Left lung (tissue), 10 donors: Measurements from ENCODE around the gene NEK10. TPM values are rescaled to one million over a fixed set of nuclear protein-coding genes. Genes with fewer than 3 reads are reported as not detected.

Source experiments
- ATAC-seq: fragments of 200-7000 bp; cut with Tn5 transposase; one replicate; pipeline ENCODE4 v1.9.1; 2020; ENCODE audit warnings: moderate library complexity
- DNase-seq, 4 donors: peaks; one replicate each; pipeline ENCODE4 v3.0.0-alpha.2; 2013 to 2020
- H3K27ac ChIP-seq, 2 donors: fragments of 200-600 bp; sonication (generic) in 1 of 2; one replicate each; pipeline versions ENCODE4 v1.5.0 to v1.8.0; 2020 to 2021
- H3K27me3 ChIP-seq, 2 donors: fragments of 200-600 bp; sonication (generic) in 1 of 2; one replicate each; pipeline versions ENCODE4 v1.5.0 to v1.8.0; 2020 to 2021
- H3K36me3 ChIP-seq, 2 donors: fragments of 200-600 bp; sonication (generic) in 1 of 2; one replicate each; pipeline versions ENCODE4 v1.5.0 to v1.8.0; 2020 to 2021
- H3K4me1 ChIP-seq, 2 donors: fragments of 200-600 bp; one replicate each; pipeline ENCODE4 v1.8.0; 2021
- H3K4me3 ChIP-seq, 2 donors: fragments of 200-600 bp; sonication (generic) in 1 of 2; one replicate each; pipeline versions ENCODE4 v1.5.0 to v1.8.0; 2020 to 2021; ENCODE audit warnings: mild to moderate bottlenecking in 1 of 2
- H3K9me3 ChIP-seq, 2 donors: fragments of 200-600 bp; sonication (generic) in 1 of 2; one replicate each; pipeline versions ENCODE4 v1.5.0 to v1.8.0; 2020 to 2021
- intact Hi-C, 2 donors: fragments of 100-400 bp; cut with DNase I; formaldehyde crosslinking; loops; one replicate each; pipeline versions ENCODE4 v1.11.2 to v1.14.2; 2022
- polyA plus RNA-seq, 6 donors: library from polyadenylated mRNA; unstranded; fragments of 120-200 nt; gene quantifications; one replicate each; pipeline ENCODE4 v1.2.1, GENCODE V29; 2013; ENCODE audit not compliant: insufficient read length in 6 of 6
- total RNA-seq, 2 donors: library from RNA; stranded (reverse); fragmentation: NEBNext Ultra II Directional; extraction: Animal tissue kit (Norgen Biotek cat#: 25700); gene quantifications; one replicate each; pipeline ENCODE4 v1.2.1, GENCODE V29; 2021
- TF ChIP-seq, protein P1 (sequence below), 2 donors: fragments of 200-600 bp; sonication (generic) in 1 of 2; IDR thresholded peaks; one replicate each; pipeline versions ENCODE4 v1.5.0 to v1.8.0; 2021; ENCODE audit warnings: antibody characterized with exemption in 2 of 2
- donor health status: DM: no; HTN: yes; CAD: no.
- donor health status: DM: no; HTN: no; CAD: no.

The NEK10 gene
- total and polyA plus RNA-seq, 8 donors, result 1.5 to 7.9 (median 5.5) TPM

DNA sequence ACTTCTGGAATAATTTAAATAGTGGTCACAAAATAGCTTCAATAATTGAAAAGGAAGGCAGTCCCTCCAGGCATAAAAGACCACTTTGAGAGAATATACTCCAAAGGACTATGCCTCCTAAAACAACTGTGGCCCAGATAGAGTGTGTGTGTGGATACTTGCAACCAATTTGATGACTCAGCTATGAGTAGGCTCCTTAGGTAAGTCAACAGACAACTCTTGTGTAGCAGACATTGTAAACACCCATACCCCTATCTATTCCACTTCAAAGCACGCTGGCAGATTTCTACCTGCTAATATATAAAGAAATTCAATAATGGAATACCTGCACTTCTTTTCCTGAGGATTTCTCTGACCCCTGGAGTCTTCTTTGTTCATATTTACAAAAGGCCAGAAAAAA is 254.5 kb downstream of the NEK10 start:
- Histone ChIP-seq H3K36me3 (no peaks in the 10 kb centered on the region), H3K4me1 (no peaks in the 10 kb centered on the region), H3K4me3 (no peak overlapping the region), H3K9me3 (no peaks in the 10 kb centered on the region), H3K27me3 (no peaks in the 10 kb centered on the region), H3K27ac (no peak overlapping the region)
- intact Hi-C loops, result no loop called here
- DNase-seq (no peak), ATAC-seq (peak; percentile 32)
- TF ChIP-seq, protein P1, sequence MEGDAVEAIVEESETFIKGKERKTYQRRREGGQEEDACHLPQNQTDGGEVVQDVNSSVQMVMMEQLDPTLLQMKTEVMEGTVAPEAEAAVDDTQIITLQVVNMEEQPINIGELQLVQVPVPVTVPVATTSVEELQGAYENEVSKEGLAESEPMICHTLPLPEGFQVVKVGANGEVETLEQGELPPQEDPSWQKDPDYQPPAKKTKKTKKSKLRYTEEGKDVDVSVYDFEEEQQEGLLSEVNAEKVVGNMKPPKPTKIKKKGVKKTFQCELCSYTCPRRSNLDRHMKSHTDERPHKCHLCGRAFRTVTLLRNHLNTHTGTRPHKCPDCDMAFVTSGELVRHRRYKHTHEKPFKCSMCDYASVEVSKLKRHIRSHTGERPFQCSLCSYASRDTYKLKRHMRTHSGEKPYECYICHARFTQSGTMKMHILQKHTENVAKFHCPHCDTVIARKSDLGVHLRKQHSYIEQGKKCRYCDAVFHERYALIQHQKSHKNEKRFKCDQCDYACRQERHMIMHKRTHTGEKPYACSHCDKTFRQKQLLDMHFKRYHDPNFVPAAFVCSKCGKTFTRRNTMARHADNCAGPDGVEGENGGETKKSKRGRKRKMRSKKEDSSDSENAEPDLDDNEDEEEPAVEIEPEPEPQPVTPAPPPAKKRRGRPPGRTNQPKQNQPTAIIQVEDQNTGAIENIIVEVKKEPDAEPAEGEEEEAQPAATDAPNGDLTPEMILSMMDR (IDR thresholded peaks at IDR 0.05), result no peak

GRCh38 chr3:27114129-27114528 is 255.1 kb downstream of the NEK10 start:
- Histone ChIP-seq H3K27ac (no peak overlapping the region), H3K4me3 (no peak overlapping the region), H3K36me3 (no peaks in the 10 kb centered on the region), H3K9me3 (no peaks in the 10 kb centered on the region), H3K4me1 (no peaks in the 10 kb centered on the region), H3K27me3 (no peaks in the 10 kb centered on the region)
- ATAC-seq, result no peak
- intact Hi-C loops, result no loop called here
- DNase-seq, result no peak
- TF ChIP-seq, protein P1 (IDR thresholded peaks at IDR 0.05), result no peak

DNA sequence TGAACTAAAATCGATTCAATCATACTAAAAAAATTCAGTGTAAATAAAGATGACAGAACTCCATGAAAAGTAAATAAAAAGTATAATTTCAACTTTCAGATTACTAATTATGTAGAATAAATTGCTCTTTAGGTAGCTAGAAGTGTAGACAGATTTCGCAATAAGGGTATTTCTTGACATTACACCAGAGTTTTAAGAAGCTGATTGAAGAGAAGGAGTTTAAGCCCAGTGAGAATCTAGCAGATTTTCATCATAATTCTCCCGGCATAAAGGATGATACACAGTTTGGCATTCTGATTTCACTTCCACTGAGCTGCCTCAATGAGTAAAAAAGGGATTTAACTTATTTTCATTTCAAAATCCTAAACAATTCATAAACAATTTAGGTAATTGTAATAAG is 259.2 kb downstream of the NEK10 start:
- Histone ChIP-seq H3K27me3 (no peaks in the 10 kb centered on the region), H3K4me3 (no peak overlapping the region), H3K27ac (no peak overlapping the region), H3K4me1 (no peaks in the 10 kb centered on the region), H3K36me3 (no peaks in the 10 kb centered on the region), H3K9me3 (no peaks in the 10 kb centered on the region)
- DNase-seq (no peak), ATAC-seq (no peak)
- intact Hi-C loops, result no loop called here
- TF ChIP-seq, protein P1 (IDR thresholded peaks at IDR 0.05), result no peak

GRCh38 chr3:27108322-27108721 is 260.9 kb downstream of the NEK10 start:
- DNase-seq (no peak), ATAC-seq (no peak)
- no peaks in the 10 kb centered on the region for H3K4me1 ChIP-seq
- no peak overlapping the region for H3K4me3 ChIP-seq
- no peaks in the 10 kb centered on the region for H3K9me3 ChIP-seq
- H3K36me3 ChIP-seq, result no peaks in the 10 kb centered on the region
- intact Hi-C loops, result no loop called here
- TF ChIP-seq, protein P1 (IDR thresholded peaks at IDR 0.05), result no peak
- no peak overlapping the region for H3K27ac ChIP-seq
- no peaks in the 10 kb centered on the region for H3K27me3 ChIP-seq

DNA sequence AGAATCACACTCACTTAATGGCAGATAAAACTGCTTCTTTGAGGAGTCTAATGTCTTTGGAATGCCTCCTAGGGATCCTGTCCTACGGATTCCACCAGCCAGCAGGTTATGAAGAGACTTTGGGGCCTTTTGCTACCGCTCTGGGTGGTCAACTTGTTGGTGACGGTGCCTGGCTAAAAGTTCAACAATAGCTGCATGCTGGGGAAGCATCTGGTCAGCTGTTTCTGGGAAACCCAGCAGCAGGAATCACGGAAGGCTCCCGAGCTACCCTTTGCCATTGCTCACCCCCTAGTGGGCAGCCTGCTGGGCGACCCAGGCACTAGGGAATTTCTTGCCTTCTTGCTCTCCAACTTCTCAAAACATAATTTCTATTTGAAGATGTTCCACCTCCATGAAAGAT is 263.3 kb downstream of the NEK10 start:
- no peaks in the 10 kb centered on the region for H3K9me3 ChIP-seq
- ATAC-seq, result no peak
- no peak overlapping the region for H3K27ac ChIP-seq
- H3K4me1 ChIP-seq, result no peaks in the 10 kb centered on the region
- intact Hi-C loops, result no loop called here
- H3K27me3 ChIP-seq, result no peaks in the 10 kb centered on the region
- no peak overlapping the region for H3K4me3 ChIP-seq
- TF ChIP-seq, protein P1 (IDR thresholded peaks at IDR 0.05), result no peak
- no peak for DNase-seq
- H3K36me3 ChIP-seq, result no peaks in the 10 kb centered on the region
